A549 treated with AZD9567 at 1 μM for 4 hours (cell line): ENCODE measurements around the gene IAH1. TPM values are rescaled to one million over a fixed set of nuclear protein-coding genes. Genes with fewer than 3 reads are reported as not detected.

ENCODE experiments used
- total RNA-seq: library from RNA; stranded (reverse); fragments of 200-300 nt; extraction: Qiagen RNA extraction; gene quantifications from 5 replicates; pipeline ENCODE4 v1.2.3, GENCODE V29; 2022; ENCODE audit not compliant: insufficient read depth

Gene IAH1
- total RNA-seq = 75.8 to 109 TPM (median 99.4 TPM) in 5 replicates

GRCh38 chr2:9474361-9475057, at the start of gene IAH1:
Gene IAH1 (plus strand): TSS chr2:9474551. CDS start chr2:9474567, 16 bp downstream.

Other genes with a start within 250 kb of the IAH1 start
- 163 to 195 TPM (median 176 TPM) in 5 replicates for gene ITGB1BP1, start 51.0 kb upstream of the IAH1 start, total RNA-seq
- gene CPSF3, start 50.9 kb upstream of the IAH1 start, total RNA-seq = 46.2 to 93.0 TPM (median 49.8 TPM) in 5 replicates
- gene ADAM17, start 81.3 kb downstream of the IAH1 start, total RNA-seq = 25.5 to 32.0 TPM (median 28.5 TPM) in 5 replicates
- gene YWHAQ, start 156.4 kb downstream of the IAH1 start, total RNA-seq = 860 to 1,031 TPM (median 952 TPM) in 5 replicates